Measurements from ENCODE around the gene ETF1. TPM values are rescaled to one million over a fixed set of nuclear protein-coding genes. Genes with fewer than 3 reads are reported as not detected.

The ETF1 gene
- total RNA-seq, 1 donor = 160 TPM

GRCh38 chr5:138573223-138573622 lies 30.2 kb upstream of the ETF1 start:
- no peak overlapping the region for H3K4me3 ChIP-seq (ENCODE audit: low read depth, low read length)

DNA sequence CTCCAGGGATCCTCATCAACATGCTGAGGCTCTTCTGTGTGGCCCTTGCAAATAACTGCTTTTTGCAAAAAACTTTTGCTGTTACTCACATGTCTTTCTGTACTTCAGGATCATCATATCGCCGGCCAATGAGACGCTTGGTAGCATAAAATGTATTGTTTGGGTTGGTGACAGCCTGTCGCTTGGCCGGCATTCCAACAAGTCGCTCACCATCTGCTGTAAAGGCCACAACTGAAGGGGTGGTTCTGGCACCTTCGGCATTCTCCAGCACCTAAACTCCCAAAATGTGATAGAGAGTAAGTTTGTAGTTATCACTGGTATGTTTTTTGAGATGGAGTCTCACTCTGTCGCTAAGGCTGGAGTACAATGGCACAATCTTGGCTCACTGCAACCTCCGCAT lies 27.8 kb upstream of the ETF1 start:
- no peak for DNase-seq (ENCODE audit: low read depth)
- TF ChIP-seq CTCF (IDR thresholded peaks at IDR 0.05; ENCODE audit: insufficient read depth, low read depth, low read length) = no peak
- H3K4me3 ChIP-seq (ENCODE audit: low read depth, low read length) = no peak overlapping the region

More at GRCh38 chr5:138573223-138573622, 30.2 kb upstream of the ETF1 start:
- no peak for TF ChIP-seq CTCF (IDR thresholded peaks at IDR 0.05; ENCODE audit: insufficient read depth, low read depth, low read length)
- DNase-seq (ENCODE audit: low read depth) = no peak

GRCh38 chr5:138569782-138570181 lies 26.7 kb upstream of the ETF1 start:
- no peak for TF ChIP-seq CTCF (IDR thresholded peaks at IDR 0.05; ENCODE audit: insufficient read depth, low read depth, low read length)
- no peak for DNase-seq (ENCODE audit: low read depth)
- H3K4me3 ChIP-seq (ENCODE audit: low read depth, low read length) = no peak overlapping the region

DNA sequence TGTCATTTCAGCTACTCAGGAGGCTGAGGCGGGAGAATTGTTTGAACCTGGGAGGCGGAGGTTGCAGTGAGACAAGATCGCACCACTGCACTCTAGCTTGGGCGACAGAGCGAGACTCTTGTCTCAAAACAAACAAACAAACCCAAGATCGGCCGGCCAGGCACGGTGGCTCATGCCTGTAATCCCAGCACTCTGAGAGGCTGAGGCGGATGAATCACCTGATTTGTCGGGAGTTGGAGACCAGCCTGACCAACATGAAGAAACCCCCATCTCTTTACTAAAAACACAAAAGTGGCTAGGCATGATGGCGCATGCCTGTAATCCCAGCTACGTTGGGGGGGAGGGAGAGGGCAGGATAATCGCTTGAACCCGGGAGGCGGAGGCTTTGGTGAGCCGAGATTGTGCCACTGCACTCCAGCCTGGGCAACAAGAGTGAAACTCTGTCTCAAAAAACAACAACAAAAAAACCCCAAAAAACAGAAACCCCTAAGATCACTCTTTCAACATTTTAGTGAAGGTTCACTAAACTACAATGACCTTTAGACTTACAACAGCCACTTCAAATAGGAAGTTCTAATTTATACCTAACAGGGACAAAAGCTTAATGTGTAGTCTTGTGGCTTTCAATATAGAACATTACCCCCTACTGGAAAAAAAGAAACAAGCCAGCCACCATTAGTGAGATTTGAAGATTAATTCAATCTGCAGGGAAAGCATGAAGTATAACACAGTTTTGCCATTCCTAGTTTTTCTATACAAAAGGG lies 25.2 kb upstream of the ETF1 start:
- no peak overlapping the region for H3K4me3 ChIP-seq (ENCODE audit: low read depth, low read length)
- no peak for TF ChIP-seq CTCF (IDR thresholded peaks at IDR 0.05; ENCODE audit: insufficient read depth, low read depth, low read length)
- DNase-seq (ENCODE audit: low read depth) = no peak

DNA sequence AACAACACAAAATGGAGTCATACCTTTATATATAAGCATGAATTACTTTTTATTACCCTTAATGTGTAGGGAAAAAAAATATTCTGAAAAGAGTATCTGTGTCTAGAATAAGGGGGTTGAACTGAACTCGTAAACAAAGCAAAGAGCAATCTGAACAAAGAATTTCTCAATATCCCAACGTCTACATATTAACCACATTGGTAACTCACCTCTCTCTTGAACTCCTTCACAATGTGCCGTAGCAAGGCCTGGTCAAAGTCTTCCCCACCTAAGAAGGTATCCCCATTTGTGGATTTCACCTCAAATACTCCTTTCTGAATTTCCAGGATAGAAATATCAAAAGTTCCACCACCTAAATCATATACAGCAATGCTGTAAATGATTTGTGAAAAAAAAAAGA lies 23.8 kb upstream of the ETF1 start:
- no peak for TF ChIP-seq CTCF (IDR thresholded peaks at IDR 0.05; ENCODE audit: insufficient read depth, low read depth, low read length)
- DNase-seq (ENCODE audit: low read depth) = no peak
- no peak overlapping the region for H3K4me3 ChIP-seq (ENCODE audit: low read depth, low read length)

DNA sequence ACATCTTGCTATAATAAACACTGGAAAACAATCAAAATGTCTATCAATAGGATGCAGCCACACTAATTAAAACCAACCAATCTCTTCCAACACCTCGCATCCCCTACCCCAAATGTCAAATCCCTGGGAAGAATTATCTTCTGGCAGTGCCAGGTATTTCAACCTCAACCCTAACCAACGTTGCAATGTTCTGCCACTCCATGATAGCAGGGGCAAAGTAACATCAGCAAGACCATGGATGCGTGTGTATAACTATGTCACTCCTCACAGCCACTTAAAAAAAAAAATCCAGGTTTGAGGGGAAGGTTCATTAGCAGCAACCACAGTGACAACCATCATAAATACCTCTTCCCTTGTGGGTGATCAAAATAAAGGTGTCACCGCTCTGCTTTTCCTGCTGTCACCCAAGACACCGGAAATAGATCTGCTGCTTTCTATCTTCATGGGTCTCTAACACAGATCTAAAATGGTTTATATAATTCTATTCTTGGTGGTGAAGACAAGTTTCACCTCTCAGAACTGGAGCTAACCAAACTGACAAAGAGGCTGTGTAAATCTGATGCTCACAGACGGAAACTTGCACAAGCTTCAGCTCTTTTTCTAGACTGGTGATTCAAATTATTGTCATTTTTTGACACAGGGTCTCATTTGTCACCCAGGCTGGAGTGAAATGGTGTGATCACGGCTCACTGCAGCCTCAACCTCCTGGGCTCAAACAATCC lies 22.2 kb upstream of the ETF1 start:
- DNase-seq (ENCODE audit: low read depth) = no peak
- no peak overlapping the region for H3K4me3 ChIP-seq (ENCODE audit: low read depth, low read length)
- TF ChIP-seq CTCF (IDR thresholded peaks at IDR 0.05; ENCODE audit: insufficient read depth, low read depth, low read length) = no peak

All from fibroblast of villous mesenchyme (primary cell).